GM23248 (cell line): ENCODE results near the gene FAM120A. TPM values are rescaled to one million over a fixed set of nuclear protein-coding genes. Genes with fewer than 3 reads are reported as not detected.

Experiments
- DNase-seq: peaks from one replicate; pipeline ENCODE4 v3.0.0-alpha.2; 2015
- H2AFZ ChIP-seq: fragments of 200-600 bp; sonication (generic); 2 replicates; pipeline ENCODE4 v1.6.1; 2016; ENCODE audit warnings: antibody characterized with exemption
- H3F3A ChIP-seq: fragments of 200-600 bp; sonication (generic); 2 replicates; pipeline ENCODE4 v1.6.1; 2016; ENCODE audit warnings: mild to moderate bottlenecking, antibody characterized with exemption, mixed run types; ENCODE audit not compliant: insufficient read depth
- H3K27ac ChIP-seq: fragments of 200-600 bp; sonication (generic); 2 replicates; pipeline ENCODE4 v1.5.1; 2016; ENCODE audit warnings: mild to moderate bottlenecking
- H3K27me3 ChIP-seq: fragments of 200-600 bp; sonication (generic); replicated peaks from 2 replicates; pipeline ENCODE4 v1.6.1; 2016; ENCODE audit warnings: mild to moderate bottlenecking; ENCODE audit not compliant: insufficient read depth
- H3K36me3 ChIP-seq: fragments of 200-600 bp; sonication (generic); 2 replicates; pipeline ENCODE4 v1.6.1; 2016; ENCODE audit warnings: low read depth, mild to moderate bottlenecking
- H3K4me1 ChIP-seq: fragments of 200-600 bp; sonication (generic); 2 replicates; pipeline ENCODE4 v1.6.1; 2016; ENCODE audit warnings: mild to moderate bottlenecking; ENCODE audit not compliant: insufficient read depth
- H3K4me2 ChIP-seq: fragments of 200-600 bp; sonication (generic); one replicate; pipeline ENCODE4 v1.6.1; 2016; ENCODE audit warnings: mild to moderate bottlenecking; ENCODE audit not compliant: unreplicated experiment
- H3K4me3 ChIP-seq: fragments of 200-600 bp; sonication (generic); 2 replicates; pipeline ENCODE4 v1.5.1; 2016; ENCODE audit warnings: mild to moderate bottlenecking
- H3K79me2 ChIP-seq: fragments of 200-600 bp; sonication (generic); 2 replicates; pipeline ENCODE4 v1.6.1; 2016; ENCODE audit warnings: mild to moderate bottlenecking; ENCODE audit not compliant: insufficient read depth
- H3K9ac ChIP-seq: fragments of 200-600 bp; sonication (generic); 2 replicates; pipeline ENCODE4 v1.6.1; 2016; ENCODE audit warnings: mild to moderate bottlenecking
- H3K9me2 ChIP-seq: fragments of 200-600 bp; sonication (generic); 2 replicates; pipeline ENCODE4 v1.6.1; 2016; ENCODE audit warnings: mixed run types, mild to moderate bottlenecking, moderate library complexity; ENCODE audit not compliant: insufficient read depth
- H3K9me3 ChIP-seq: fragments of 200-600 bp; sonication (generic); one replicate; pipeline ENCODE4 v1.6.1; 2017; ENCODE audit warnings: low read depth
- H4K20me1 ChIP-seq: fragments of 200-600 bp; sonication (generic); 2 replicates; pipeline ENCODE4 v1.6.0; 2016; ENCODE audit not compliant: insufficient read depth
- EZH2 ChIP-seq: fragments of 200-600 bp; sonication (generic); IDR thresholded peaks from 2 replicates; pipeline ENCODE4 v1.6.1; 2018; ENCODE audit warnings: antibody characterized with exemption, mild to moderate bottlenecking; ENCODE audit not compliant: insufficient read depth, poor library complexity, severe bottlenecking
- EZH2phosphoT487 ChIP-seq: fragments of 200-600 bp; sonication (generic); IDR thresholded peaks from 2 replicates; pipeline ENCODE4 v1.6.1; 2018; ENCODE audit warnings: antibody characterized with exemption, moderate library complexity, mild to moderate bottlenecking, low read depth; ENCODE audit not compliant: insufficient read depth
- WGBS, 2 experiments: methylation state at CpG; one replicate each; pipeline ENCODE4 v1.1.6; 2015 to 2017; ENCODE audit warnings: low lambda C conversion rate in 2 of 2, low coverage in 1 of 2; ENCODE audit errors: missing lambda C conversion rate in 2 of 2; 5-methylcytosine and 5-hydroxymethylcytosine counted together
- in situ Hi-C: fragments of 300-500 bp; cut with MboI; formaldehyde crosslinking; loops from 2 replicates; pipeline ENCODE4 v1.15.0; 2020
- polyA plus RNA-seq: library from polyadenylated mRNA; unstranded; fragments of >200 nt; fragmentation: Nextera tagmentation; extraction: Ambion mirVana; gene quantifications from 2 replicates; pipeline ENCODE4 v1.2.1, GENCODE V29; 2016
- total RNA-seq: library from RNA; depleted of rRNA; stranded (reverse); fragments of >200 nt; shearing (Covaris generic); gene quantifications from 2 replicates; pipeline ENCODE4 v1.2.3, GENCODE V29; 2014

The FAM120A gene
- total and polyA plus RNA-seq, 2 experiments from 2014 or later: 28.9 to 90.5 TPM

DNA sequence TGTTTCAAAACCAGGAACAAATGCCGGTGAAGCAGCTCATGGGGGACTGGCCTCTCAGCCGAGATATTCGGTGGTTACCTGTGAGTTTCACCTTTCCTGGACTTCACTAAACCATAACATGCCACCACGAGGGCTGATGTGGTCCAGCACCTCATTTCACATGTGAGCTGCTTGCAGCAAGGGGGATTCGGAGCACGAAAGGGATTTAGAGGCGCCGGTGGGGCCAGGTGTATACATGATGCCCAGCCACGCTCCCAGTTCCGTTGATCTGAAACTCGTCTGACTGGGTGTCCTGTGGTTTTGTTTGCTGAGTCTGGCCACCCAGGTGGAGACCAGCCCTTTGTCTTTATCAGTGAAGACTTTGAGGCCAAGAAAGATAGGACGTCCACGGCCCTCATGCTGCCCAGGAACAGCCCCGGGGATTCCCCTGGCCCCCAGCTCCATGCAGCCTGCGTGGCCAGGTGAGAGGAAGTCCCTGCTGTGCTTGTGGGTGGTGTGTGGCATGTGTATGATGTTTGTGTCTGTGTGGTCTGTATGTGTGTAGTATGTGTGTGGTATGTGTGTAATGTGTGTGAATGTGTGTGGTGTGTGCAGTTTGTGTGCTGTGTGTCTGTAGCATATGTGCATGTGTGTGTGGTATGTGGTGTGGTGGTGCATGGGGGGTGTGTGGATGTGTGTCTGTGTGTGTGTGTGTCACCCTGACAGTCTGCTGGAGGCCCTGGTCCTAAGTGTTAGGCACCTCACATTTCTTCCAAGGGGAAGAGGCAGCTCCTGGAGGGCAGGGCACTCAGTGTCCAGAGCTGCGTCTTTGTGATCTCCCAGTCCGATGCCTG is 148.3 kb downstream of the FAM120A start:
- Histone ChIP-seq H3K27ac (no peak overlapping the region), H3K9me3 (no peaks in the 10 kb centered on the region), H3K4me2 (no peak overlapping the region), H3F3A (no peaks in the 10 kb centered on the region), H3K4me3 (no peak overlapping the region), H3K9me2 (no peaks in the 10 kb centered on the region), H4K20me1 (peaks cover 2% of the 10 kb centered on the region; the same call in 1 of the 2 replicates), H3K36me3 (no peaks in the 10 kb centered on the region), H3K4me1 (no peaks in the 10 kb centered on the region), H3K9ac (no peak overlapping the region), H2AFZ (no peak overlapping the region), H3K79me2 (peaks cover 99% of the 10 kb centered on the region), H3K27me3 (no peaks in the 10 kb centered on the region)
- TF ChIP-seq EZH2phosphoT487 (no peak), EZH2 (no peak)
- WGBS, 2 experiments: 76 to 78% methylated on average over 16 to 17 of the region's 17 CpGs
- no peak for DNase-seq
- in situ Hi-C loops: no loop called here

DNA sequence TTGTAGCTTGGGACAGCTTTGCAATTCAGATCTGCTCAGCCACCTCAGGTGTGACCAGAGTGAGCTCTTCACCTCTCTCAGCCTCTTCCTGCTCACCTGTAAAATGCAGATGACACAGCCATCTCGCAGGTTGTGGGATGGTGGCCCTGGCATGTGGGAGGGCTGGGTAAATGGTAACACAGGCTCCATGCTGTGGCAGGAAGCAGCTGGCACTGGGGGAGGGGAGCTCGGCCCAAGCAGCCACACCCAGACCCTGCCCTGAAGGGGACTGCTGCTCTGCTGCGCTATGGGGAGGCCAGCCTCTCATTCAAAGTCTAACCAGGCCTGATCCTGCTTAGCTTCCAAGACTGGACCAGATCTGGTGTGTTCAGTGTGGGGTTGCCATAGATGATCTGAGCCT is 149.0 kb downstream of the FAM120A start:
- no peaks in the 10 kb centered on the region for H3K36me3 ChIP-seq
- H4K20me1 ChIP-seq: no peaks in the 10 kb centered on the region
- no peak overlapping the region for H3K9ac ChIP-seq
- no peak for TF ChIP-seq EZH2
- TF ChIP-seq EZH2phosphoT487: no peak
- H3K9me3 ChIP-seq: no peaks in the 10 kb centered on the region
- no peaks in the 10 kb centered on the region for H3K27me3 ChIP-seq
- no peak overlapping the region for H3K4me3 ChIP-seq
- in situ Hi-C loops: no loop called here
- no peak for DNase-seq
- H3K4me2 ChIP-seq: no peak overlapping the region
- H3K4me1 ChIP-seq: no peaks in the 10 kb centered on the region
- no peak overlapping the region for H3K27ac ChIP-seq
- WGBS, 2 experiments: 12 to 24% methylated on average over 2 to 3 of the region's 3 CpGs
- H3K79me2 ChIP-seq: peaks cover 99% of the 10 kb centered on the region
- no peak overlapping the region for H2AFZ ChIP-seq
- no peaks in the 10 kb centered on the region for H3K9me2 ChIP-seq
- H3F3A ChIP-seq: no peaks in the 10 kb centered on the region

DNA sequence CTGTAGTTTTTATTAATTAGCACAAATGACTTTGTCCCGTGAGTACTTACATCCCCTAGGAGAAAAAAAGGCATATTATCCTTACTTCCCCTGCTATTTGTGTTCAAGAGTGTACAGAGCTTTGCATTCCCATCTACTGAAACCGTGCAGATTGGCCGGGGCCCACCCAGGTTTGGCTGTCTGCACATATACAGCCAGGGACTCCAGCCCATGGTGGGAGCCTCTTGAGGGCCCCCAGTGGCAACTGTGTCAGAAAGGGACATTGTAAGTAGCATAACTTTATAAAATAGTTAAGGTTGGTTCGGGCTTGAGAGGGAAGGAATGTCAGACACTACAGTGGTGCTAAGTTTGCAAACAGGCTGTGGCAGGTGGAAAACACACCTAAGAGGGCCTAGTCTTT is 149.6 kb downstream of the FAM120A start:
- TF ChIP-seq EZH2phosphoT487 (no peak), EZH2 (no peak)
- Histone ChIP-seq H3K36me3 (no peaks in the 10 kb centered on the region), H3K9me2 (no peaks in the 10 kb centered on the region), H3K4me2 (no peak overlapping the region), H3K27me3 (no peaks in the 10 kb centered on the region), H3K9ac (no peak overlapping the region), H3F3A (no peaks in the 10 kb centered on the region), H2AFZ (no peak overlapping the region), H3K79me2 (peaks cover 99% of the 10 kb centered on the region), H3K4me3 (no peak overlapping the region), H3K27ac (no peak overlapping the region), H4K20me1 (no peaks in the 10 kb centered on the region), H3K4me1 (no peaks in the 10 kb centered on the region), H3K9me3 (no peaks in the 10 kb centered on the region)
- DNase-seq: no peak
- in situ Hi-C loops: no loop called here
- 77 to 91% methylated on average over 4 of the region's 4 CpGs for WGBS, 2 experiments

DNA sequence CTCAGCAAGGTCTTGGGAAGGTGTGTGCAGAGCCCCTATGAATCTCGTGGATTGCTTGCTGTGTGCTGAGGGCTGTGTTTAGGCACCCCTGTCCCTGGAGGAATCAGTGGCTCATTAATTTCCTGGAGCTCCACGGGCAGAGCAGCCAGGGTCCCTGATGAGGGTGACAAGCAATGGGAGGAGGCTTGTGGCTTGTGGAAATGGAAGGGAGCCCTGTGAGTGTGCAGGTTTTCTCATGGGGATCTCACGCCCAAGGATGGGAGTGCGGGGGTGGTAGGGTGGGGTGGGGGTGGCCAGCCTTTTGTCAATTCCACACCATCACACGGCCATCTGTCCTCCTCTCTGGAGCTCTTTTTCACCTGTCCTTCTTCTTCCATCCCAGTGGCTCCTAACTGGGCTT is 150.2 kb downstream of the FAM120A start:
- Histone ChIP-seq H3K4me1 (no peaks in the 10 kb centered on the region), H4K20me1 (no peaks in the 10 kb centered on the region), H3K4me2 (no peak overlapping the region), H3K9me2 (no peaks in the 10 kb centered on the region), H3K9me3 (no peaks in the 10 kb centered on the region), H3K9ac (no peak overlapping the region), H3K27ac (no peak overlapping the region), H3F3A (no peaks in the 10 kb centered on the region; the same call in 1 of the 2 replicates), H3K36me3 (no peaks in the 10 kb centered on the region), H3K27me3 (no peaks in the 10 kb centered on the region), H3K79me2 (peaks cover 99% of the 10 kb centered on the region), H3K4me3 (no peak overlapping the region), H2AFZ (no peak overlapping the region)
- in situ Hi-C loops: no loop called here
- no peak for DNase-seq
- no peak for TF ChIP-seq EZH2phosphoT487
- TF ChIP-seq EZH2: no peak
- 81 to 87% methylated on average over 5 of the region's 5 CpGs for WGBS, 2 experiments
